Measurements from ENCODE around the gene NUP205.

DNA sequence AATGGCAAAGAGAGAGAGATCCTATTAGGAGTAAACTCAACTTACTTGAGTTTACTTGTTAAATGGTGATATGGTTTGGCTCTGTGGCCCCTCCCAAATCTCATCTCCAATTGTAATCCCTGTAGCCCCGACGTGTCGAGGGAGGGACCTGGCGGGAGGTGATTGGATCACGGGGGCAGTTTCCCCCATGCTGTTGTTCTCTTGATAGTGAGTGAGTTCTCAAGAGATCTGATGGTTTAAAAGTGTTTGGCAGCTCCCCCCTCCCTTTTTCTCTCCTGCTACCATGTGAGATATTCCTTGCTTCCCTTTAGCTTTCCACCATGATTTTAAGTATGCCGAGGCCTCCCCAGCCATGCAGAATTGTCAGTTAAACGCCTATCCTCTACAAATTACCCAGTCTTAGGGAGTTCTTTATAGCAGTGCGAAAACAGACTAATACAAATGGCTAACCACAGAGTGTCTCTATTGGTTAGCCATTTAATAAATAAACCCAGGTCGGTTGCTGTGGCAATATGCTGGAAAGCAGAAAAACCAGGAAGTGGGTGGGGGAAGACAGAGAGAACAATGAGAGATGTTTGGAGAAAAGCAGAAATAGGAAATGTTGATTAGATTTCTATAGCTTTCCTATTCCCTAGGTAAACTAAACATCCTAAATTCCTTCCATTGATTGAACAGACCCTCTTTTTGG lies 101.6 kb downstream of the NUP205 start:
- TF ChIP-seq, protein P1, sequence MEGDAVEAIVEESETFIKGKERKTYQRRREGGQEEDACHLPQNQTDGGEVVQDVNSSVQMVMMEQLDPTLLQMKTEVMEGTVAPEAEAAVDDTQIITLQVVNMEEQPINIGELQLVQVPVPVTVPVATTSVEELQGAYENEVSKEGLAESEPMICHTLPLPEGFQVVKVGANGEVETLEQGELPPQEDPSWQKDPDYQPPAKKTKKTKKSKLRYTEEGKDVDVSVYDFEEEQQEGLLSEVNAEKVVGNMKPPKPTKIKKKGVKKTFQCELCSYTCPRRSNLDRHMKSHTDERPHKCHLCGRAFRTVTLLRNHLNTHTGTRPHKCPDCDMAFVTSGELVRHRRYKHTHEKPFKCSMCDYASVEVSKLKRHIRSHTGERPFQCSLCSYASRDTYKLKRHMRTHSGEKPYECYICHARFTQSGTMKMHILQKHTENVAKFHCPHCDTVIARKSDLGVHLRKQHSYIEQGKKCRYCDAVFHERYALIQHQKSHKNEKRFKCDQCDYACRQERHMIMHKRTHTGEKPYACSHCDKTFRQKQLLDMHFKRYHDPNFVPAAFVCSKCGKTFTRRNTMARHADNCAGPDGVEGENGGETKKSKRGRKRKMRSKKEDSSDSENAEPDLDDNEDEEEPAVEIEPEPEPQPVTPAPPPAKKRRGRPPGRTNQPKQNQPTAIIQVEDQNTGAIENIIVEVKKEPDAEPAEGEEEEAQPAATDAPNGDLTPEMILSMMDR (IDR thresholded peaks at IDR 0.05; ENCODE audit: poor library complexity, severe bottlenecking) = no peak
- TF ChIP-seq RAD21 (conservative IDR thresholded peaks at IDR 0.05) (no peak), POLR2AphosphoS5 (IDR thresholded peaks at IDR 0.05) (no peak), EZH2 (IDR thresholded peaks at IDR 0.05; ENCODE audit: borderline replicate concordance, insufficient read depth, low read length, poor library complexity, severe bottlenecking) (no peak), EP300 (conservative IDR thresholded peaks at IDR 0.05; ENCODE audit: poor library complexity, severe bottlenecking) (no peak), MXI1 (conservative IDR thresholded peaks at IDR 0.05; ENCODE audit: poor library complexity, severe bottlenecking) (no peak), REST (IDR thresholded peaks at IDR 0.05; ENCODE audit: borderline replicate concordance) (no peak)
